ENCODE measurements around the gene KCNH5.

GRCh38 chr14:62777510-62777909, 267.7 kb downstream of the KCNH5 start:
- TF ChIP-seq POLR2A (IDR thresholded peaks at IDR 0.05; ENCODE audit: low read length) (no peak), GATA1 (IDR thresholded peaks at IDR 0.05; ENCODE audit: low read depth, low read length) (no peak)

All from erythroblast (primary cell).